H9 (cell line): ENCODE data around the gene FAM110A. TPM values are rescaled to one million over a fixed set of nuclear protein-coding genes. Genes with fewer than 3 reads are reported as not detected.

ENCODE experiments used
- DNase-seq: peaks from one replicate; pipeline ENCODE4 v3.0.0-alpha.2; 2017
- H2AFZ ChIP-seq: one replicate; pipeline ENCODE4 v1.6.1; 2013; ENCODE audit warnings: mild to moderate bottlenecking, low read length, control low read depth, moderate library complexity
- H2AK5ac ChIP-seq: 2 replicates; pipeline ENCODE4 v1.6.1; 2013; ENCODE audit warnings: low read length, control low read depth, mixed read lengths; ENCODE audit not compliant: insufficient read length
- H2BK120ac ChIP-seq: one replicate; pipeline ENCODE4 v1.6.1; 2013; ENCODE audit warnings: low read depth, mild to moderate bottlenecking, low read length, control low read depth, inconsistent platforms; ENCODE audit not compliant: poor library complexity, severe bottlenecking
- H2BK12ac ChIP-seq: 2 replicates; pipeline ENCODE4 v1.6.1; 2013; ENCODE audit warnings: low read length, control low read depth, mixed read lengths, low read depth; ENCODE audit not compliant: insufficient read length
- H2BK15ac ChIP-seq: 2 replicates; pipeline ENCODE4 v1.6.1; 2013; ENCODE audit warnings: low read depth, low read length, control low read depth
- H2BK20ac ChIP-seq: one replicate; pipeline ENCODE4 v1.6.1; 2013; ENCODE audit warnings: low read depth, mild to moderate bottlenecking, low read length, control low read depth, inconsistent platforms; ENCODE audit not compliant: poor library complexity, severe bottlenecking
- H2BK5ac ChIP-seq: 2 replicates; pipeline ENCODE4 v1.6.1; 2013; ENCODE audit warnings: low read length, control low read depth, mixed read lengths; ENCODE audit not compliant: insufficient read length
- H3K14ac ChIP-seq: 2 replicates; pipeline ENCODE4 v1.6.1; 2013; ENCODE audit warnings: low read length, control low read depth; ENCODE audit not compliant: insufficient read depth
- H3K18ac ChIP-seq: 2 replicates; pipeline ENCODE4 v1.6.1; 2013; ENCODE audit warnings: low read depth, mild to moderate bottlenecking, mixed read lengths, low read length, control low read depth; ENCODE audit not compliant: insufficient read length
- H3K23ac ChIP-seq: 2 replicates; pipeline ENCODE4 v1.6.1; 2013; ENCODE audit warnings: low read length, control low read depth, mixed read lengths, low read depth; ENCODE audit not compliant: insufficient read length
- H3K23me2 ChIP-seq: 2 replicates; pipeline ENCODE4 v1.6.1; 2013; ENCODE audit warnings: low read depth, mild to moderate bottlenecking, mixed read lengths, low read length, control low read depth; ENCODE audit not compliant: insufficient read length, poor library complexity, severe bottlenecking
- H3K27ac ChIP-seq: 2 replicates; pipeline ENCODE4 v1.5.1; 2013; ENCODE audit warnings: low read length, control low read depth, mixed read lengths, low read depth; ENCODE audit not compliant: insufficient read length
- H3K27me3 ChIP-seq: 2 replicates; pipeline ENCODE4 v1.6.1; 2013; ENCODE audit warnings: low read length, control low read depth, inconsistent platforms; ENCODE audit not compliant: insufficient read depth
- H3K4ac ChIP-seq: 2 replicates; pipeline ENCODE4 v1.6.1; 2013; ENCODE audit warnings: low read depth, mild to moderate bottlenecking, control low read depth, inconsistent platforms, low read length, moderate library complexity
- H3K4me1 ChIP-seq: 2 replicates; pipeline ENCODE4 v1.6.1; 2013; ENCODE audit warnings: low read length, control low read depth, inconsistent platforms; ENCODE audit not compliant: insufficient read depth
- H3K4me2 ChIP-seq: 2 replicates; pipeline ENCODE4 v1.6.1; 2013; ENCODE audit warnings: low read length, control low read depth, mixed read lengths; ENCODE audit not compliant: insufficient read length, insufficient read depth
- H3K56ac ChIP-seq: 2 replicates; pipeline ENCODE4 v1.6.1; 2013; ENCODE audit warnings: low read depth, mild to moderate bottlenecking, mixed read lengths, low read length, control low read depth; ENCODE audit not compliant: insufficient read length
- H3K79me1 ChIP-seq: 2 replicates; pipeline ENCODE4 v1.6.1; 2013; ENCODE audit warnings: low read depth, mild to moderate bottlenecking, moderate library complexity, low read length, control low read depth, inconsistent platforms; ENCODE audit not compliant: insufficient read depth, poor library complexity, severe bottlenecking
- H3K79me2 ChIP-seq: 2 replicates; pipeline ENCODE4 v1.6.1; 2013; ENCODE audit warnings: low read length, control low read depth, inconsistent platforms; ENCODE audit not compliant: insufficient read depth
- H3K9ac ChIP-seq: 2 replicates; pipeline ENCODE4 v1.6.1; 2013; ENCODE audit warnings: low read length, control low read depth, mixed read lengths; ENCODE audit not compliant: insufficient read length; ENCODE audit errors: extremely low read depth
- H3K9me3 ChIP-seq: one replicate; pipeline ENCODE4 v1.6.1; 2013; ENCODE audit warnings: low read depth, low read length, inconsistent platforms; ENCODE audit not compliant: control insufficient read depth
- H3T11ph ChIP-seq: one replicate; pipeline ENCODE4 v1.6.1; 2013; ENCODE audit warnings: mild to moderate bottlenecking, low read length, control low read depth, inconsistent platforms
- H4K20me1 ChIP-seq: one replicate; pipeline ENCODE4 v1.6.1; 2013; ENCODE audit not compliant: control insufficient read depth, insufficient read length, insufficient read depth
- H4K5ac ChIP-seq: 2 replicates; pipeline ENCODE4 v1.6.1; 2013; ENCODE audit warnings: low read depth, mild to moderate bottlenecking, mixed read lengths, low read length, control low read depth; ENCODE audit not compliant: insufficient read length
- H4K8ac ChIP-seq: replicated peaks from 2 replicates; pipeline ENCODE4 v1.6.1; 2013; ENCODE audit warnings: low read length, control low read depth, mixed read lengths, low read depth; ENCODE audit not compliant: insufficient read length
- H4K91ac ChIP-seq: 2 replicates; pipeline ENCODE4 v1.6.1; 2013; ENCODE audit warnings: low read depth, mild to moderate bottlenecking, moderate library complexity, mixed read lengths, low read length, control low read depth; ENCODE audit not compliant: insufficient read length
- H3K27ac Mint-ChIP-seq, 3 experiments: 2 replicates in 2 of 3; 3 replicates in 1 of 3; pipeline ENCODE4 v1.8.0; 2020 to 2021; ENCODE audit warnings: mixed read lengths in 3 of 3, mild to moderate bottlenecking in 1 of 3, moderate library complexity in 1 of 3
- H3K27me3 Mint-ChIP-seq: 2 replicates; pipeline ENCODE4 v1.8.0; 2021; ENCODE audit warnings: low read depth, mild to moderate bottlenecking, moderate library complexity, mixed read lengths
- H3K36me3 Mint-ChIP-seq, 3 experiments: 2 replicates in 2 of 3; 3 replicates in 1 of 3; pipeline ENCODE4 v1.8.0; 2020 to 2021; ENCODE audit warnings: low read depth in 3 of 3, mixed read lengths in 3 of 3; ENCODE audit not compliant: insufficient read depth in 1 of 3
- H3K4me1 Mint-ChIP-seq, 2 experiments: 2 replicates each; pipeline ENCODE4 v1.8.0; 2020; ENCODE audit warnings: mixed read lengths in 2 of 2
- H3K4me3 Mint-ChIP-seq, 2 experiments: 2 replicates in 1 of 2; 3 replicates in 1 of 2; pipeline ENCODE4 v1.8.0; 2020 to 2021; ENCODE audit warnings: mild to moderate bottlenecking in 2 of 2, mixed read lengths in 2 of 2, moderate library complexity in 1 of 2
- H3K9me3 Mint-ChIP-seq, 2 experiments: 2 replicates in 1 of 2; 3 replicates in 1 of 2; pipeline ENCODE4 v1.8.0; 2020; ENCODE audit warnings: mild to moderate bottlenecking in 2 of 2, mixed read lengths in 2 of 2, moderate library complexity in 1 of 2
- WGBS: extraction: QIAGEN DNeasy Blood & Tissue Kit; methylation state at CpG from one replicate; pipeline ENCODE4 v1.1.7; 2013; ENCODE audit warnings: missing lambda C conversion rate, low lambda C conversion rate, mixed read lengths; ENCODE audit not compliant: insufficient read length; ENCODE audit errors: extremely low coverage; 5-methylcytosine and 5-hydroxymethylcytosine counted together
- total RNA-seq: library from RNA; stranded (reverse); gene quantifications from 2 replicates; pipeline ENCODE4 v1.2.1, GENCODE V29; 2021
- TF ChIP-seq, protein P1 (sequence below): fragments of 200-600 bp; sonication (generic); conservative IDR thresholded peaks from 3 replicates; pipeline ENCODE4 v1.8.0; 2021; ENCODE audit warnings: antibody characterized with exemption, mild to moderate bottlenecking

Gene FAM110A
- total RNA-seq, 1 experiment from 2014 or later: 10.3 TPM

DNA sequence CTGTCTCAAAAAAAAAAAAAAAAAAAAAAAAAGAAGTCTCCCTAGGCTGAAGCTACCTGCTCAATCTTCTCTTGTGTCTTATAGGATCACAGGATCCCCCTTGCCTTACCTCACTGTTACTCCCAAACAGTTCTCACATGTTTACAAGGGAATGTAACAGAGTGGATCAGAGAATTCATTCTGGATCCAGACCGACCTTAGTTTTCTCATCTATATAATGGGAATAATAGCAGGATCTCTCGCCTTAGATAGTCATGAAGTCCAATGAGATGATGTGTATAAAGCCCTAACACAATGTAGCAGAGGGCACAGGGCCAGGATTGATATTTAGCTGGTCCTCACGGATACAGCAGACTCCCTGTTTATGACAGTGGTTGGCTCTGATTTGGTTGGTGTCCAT, 2.3 kb upstream of the FAM110A start:
- H3K79me1 ChIP-seq: no peaks in the 10 kb centered on the region
- H3K27ac Mint-ChIP-seq: no peak overlapping the region
- no peak overlapping the region for H3K27ac ChIP-seq
- H4K5ac ChIP-seq: no peak overlapping the region
- H3K23me2 ChIP-seq: peaks cover 7% of the 10 kb centered on the region
- H3K14ac ChIP-seq: no peak overlapping the region
- no peak overlapping the region for H3K4ac ChIP-seq
- WGBS: no CpG with 5 or more reads among the region's 3 CpGs
- H3K9me3 ChIP-seq: no peaks in the 10 kb centered on the region
- H3K18ac ChIP-seq: no peak overlapping the region
- H3K4me1 Mint-ChIP-seq: peaks cover 20% of the 10 kb centered on the region in 2 experiments
- H3K4me1 ChIP-seq: no peaks in the 10 kb centered on the region
- H2BK15ac ChIP-seq: no peak overlapping the region
- no peaks in the 10 kb centered on the region for H4K20me1 ChIP-seq
- no peak overlapping the region for H4K8ac ChIP-seq
- H2BK5ac ChIP-seq: no peak overlapping the region
- H2BK120ac ChIP-seq: no peak overlapping the region
- peaks cover 4% of the 10 kb centered on the region; the same call in 1 of the 2 replicates for H3K27me3 ChIP-seq
- H2BK20ac ChIP-seq: no peak overlapping the region
- H4K91ac ChIP-seq: no peak overlapping the region
- DNase-seq: no peak
- H3K23ac ChIP-seq: no peak overlapping the region
- H3K79me2 ChIP-seq: no peaks in the 10 kb centered on the region
- no peak overlapping the region for H3T11ph ChIP-seq
- H2AK5ac ChIP-seq: no peak overlapping the region
- H3K9ac ChIP-seq: no peak overlapping the region
- H3K9me3 Mint-ChIP-seq: no peaks in the 10 kb centered on the region; a peak in 1 of 5 replicates
- TF ChIP-seq, protein P1, sequence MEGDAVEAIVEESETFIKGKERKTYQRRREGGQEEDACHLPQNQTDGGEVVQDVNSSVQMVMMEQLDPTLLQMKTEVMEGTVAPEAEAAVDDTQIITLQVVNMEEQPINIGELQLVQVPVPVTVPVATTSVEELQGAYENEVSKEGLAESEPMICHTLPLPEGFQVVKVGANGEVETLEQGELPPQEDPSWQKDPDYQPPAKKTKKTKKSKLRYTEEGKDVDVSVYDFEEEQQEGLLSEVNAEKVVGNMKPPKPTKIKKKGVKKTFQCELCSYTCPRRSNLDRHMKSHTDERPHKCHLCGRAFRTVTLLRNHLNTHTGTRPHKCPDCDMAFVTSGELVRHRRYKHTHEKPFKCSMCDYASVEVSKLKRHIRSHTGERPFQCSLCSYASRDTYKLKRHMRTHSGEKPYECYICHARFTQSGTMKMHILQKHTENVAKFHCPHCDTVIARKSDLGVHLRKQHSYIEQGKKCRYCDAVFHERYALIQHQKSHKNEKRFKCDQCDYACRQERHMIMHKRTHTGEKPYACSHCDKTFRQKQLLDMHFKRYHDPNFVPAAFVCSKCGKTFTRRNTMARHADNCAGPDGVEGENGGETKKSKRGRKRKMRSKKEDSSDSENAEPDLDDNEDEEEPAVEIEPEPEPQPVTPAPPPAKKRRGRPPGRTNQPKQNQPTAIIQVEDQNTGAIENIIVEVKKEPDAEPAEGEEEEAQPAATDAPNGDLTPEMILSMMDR: no peak
- H3K27me3 Mint-ChIP-seq: peaks cover 14% of the 10 kb centered on the region
- no peak overlapping the region for H3K4me3 Mint-ChIP-seq
- H3K36me3 Mint-ChIP-seq: no peaks in the 10 kb centered on the region; a peak in 1 of 7 replicates
- no peak overlapping the region for H3K56ac ChIP-seq
- no peak overlapping the region for H2BK12ac ChIP-seq
- H3K4me2 ChIP-seq: no peak overlapping the region
- H2AFZ ChIP-seq: no peak overlapping the region
